Karpas-422 (cell line): ENCODE data around the gene LIMS1. TPM values are rescaled to one million over a fixed set of nuclear protein-coding genes. Genes with fewer than 3 reads are reported as not detected.
"Not testable (repeated sequence)": the region's sequence is repeated elsewhere in the genome, so short reads cannot be mapped to it uniquely, and the experiment has no call there.

Experiments
- DNase-seq: peaks from one replicate; pipeline ENCODE4 v3.0.0-alpha.2; 2015
- H2AFZ ChIP-seq: fragments of 200-600 bp; sonication (generic); 2 replicates; pipeline ENCODE4 v1.6.1; 2014; ENCODE audit warnings: antibody characterized with exemption, low read length, mixed read lengths
- H3K27ac ChIP-seq: fragments of 200-600 bp; sonication (generic); 2 replicates; pipeline ENCODE4 v1.5.1; 2014; ENCODE audit warnings: mild to moderate bottlenecking, low read length, moderate library complexity
- H3K27me3 ChIP-seq: fragments of 200-600 bp; sonication (generic); 2 replicates; pipeline ENCODE4 v1.6.1; 2014; ENCODE audit warnings: low read length, mixed read lengths
- H3K36me3 ChIP-seq: fragments of 200-600 bp; sonication (generic); 2 replicates; pipeline ENCODE4 v1.6.1; 2014; ENCODE audit warnings: low read length, mixed read lengths; ENCODE audit not compliant: insufficient read depth
- H3K4me1 ChIP-seq: fragments of 200-600 bp; sonication (generic); 2 replicates; pipeline ENCODE4 v1.6.1; 2014; ENCODE audit warnings: mild to moderate bottlenecking, low read length, mixed read lengths
- H3K4me2 ChIP-seq: fragments of 200-600 bp; sonication (generic); 2 replicates; pipeline ENCODE4 v1.6.1; 2014; ENCODE audit warnings: low read length, low read depth, mild to moderate bottlenecking; ENCODE audit not compliant: poor library complexity, severe bottlenecking
- H3K4me3 ChIP-seq: fragments of 200-600 bp; sonication (generic); 2 replicates; pipeline ENCODE4 v1.5.1; 2014; ENCODE audit warnings: mild to moderate bottlenecking, antibody characterized with exemption, low read length, mixed read lengths
- H3K79me2 ChIP-seq: fragments of 200-600 bp; sonication (generic); 2 replicates; pipeline ENCODE4 v1.6.1; 2014; ENCODE audit warnings: mild to moderate bottlenecking, low read length, mixed read lengths
- H3K9ac ChIP-seq: fragments of 200-600 bp; sonication (generic); 2 replicates; pipeline ENCODE4 v1.6.0; 2014; ENCODE audit warnings: low read length
- H3K9me2 ChIP-seq: fragments of 200-600 bp; sonication (generic), shearing (Covaris generic); replicated peaks from 2 replicates; pipeline ENCODE4 v1.6.0; 2014; ENCODE audit warnings: mild to moderate bottlenecking, low read length, moderate library complexity; ENCODE audit not compliant: insufficient read depth
- H3K9me3 ChIP-seq: fragments of 300-700, 200-600 bp; sonication (generic); 2 replicates; pipeline ENCODE4 v1.6.1; 2014; ENCODE audit warnings: low read length, mixed read lengths
- H4K20me1 ChIP-seq: fragments of 200-600 bp; sonication (generic); 2 replicates; pipeline ENCODE4 v1.6.1; 2014; ENCODE audit warnings: mild to moderate bottlenecking, antibody characterized with exemption, low read length, low read depth; ENCODE audit not compliant: insufficient read depth
- total RNA-seq: library from RNA; depleted of rRNA; stranded (reverse); fragments of >200 nt; shearing (Covaris generic); gene quantifications from 2 replicates; pipeline ENCODE4 v1.2.3, GENCODE V29; 2014; ENCODE audit warnings: low replicate concordance

LIMS1 gene
- total RNA-seq, 1 experiment from 2014 or later = 9.7 TPM

- no peaks in the 10 kb centered on the region for H3K27me3 ChIP-seq
- no peaks in the 10 kb centered on the region for H3K9me3 ChIP-seq
- no peak overlapping the region for H2AFZ ChIP-seq
- H3K9ac ChIP-seq = no peak overlapping the region
- H4K20me1 ChIP-seq = peaks cover 40% of the 10 kb centered on the region
- no peak overlapping the region for H3K4me2 ChIP-seq
- H3K79me2 ChIP-seq = no peaks in the 10 kb centered on the region
- H3K4me1 ChIP-seq = no peaks in the 10 kb centered on the region
- no peak for DNase-seq
- no peaks in the 10 kb centered on the region for H3K9me2 ChIP-seq
- H3K4me3 ChIP-seq = no peak overlapping the region
- H3K36me3 ChIP-seq = no peaks in the 10 kb centered on the region
- H3K27ac ChIP-seq = no peak overlapping the region
Measured at GRCh38 chr2:108555572-108555971, 21.3 kb downstream of the LIMS1 start.

- not testable (repeated sequence) for H3K27me3 ChIP-seq, H3K9me3 ChIP-seq, H3K4me3 ChIP-seq, H2AFZ ChIP-seq, H3K9ac ChIP-seq, H3K9me2 ChIP-seq, H3K4me2 ChIP-seq, H3K79me2 ChIP-seq, H3K4me1 ChIP-seq, H3K27ac ChIP-seq, H3K36me3 ChIP-seq
- peak; percentile 7 for DNase-seq
- H4K20me1 ChIP-seq = peaks cover 48% of the 10 kb centered on the region
Measured at GRCh38 chr2:108556581-108556980, 22.3 kb downstream of the LIMS1 start.

GRCh38 chr2:108560241-108560811 is 26.1 kb downstream of the LIMS1 start:
- H2AFZ ChIP-seq = no peak overlapping the region
- DNase-seq = no peak
- no peaks in the 10 kb centered on the region for H3K27me3 ChIP-seq
- H3K4me1 ChIP-seq = no peaks in the 10 kb centered on the region
- no peaks in the 10 kb centered on the region for H3K9me2 ChIP-seq
- H3K4me2 ChIP-seq = no peak overlapping the region
- H3K9me3 ChIP-seq = no peaks in the 10 kb centered on the region
- no peak overlapping the region for H3K27ac ChIP-seq
- H3K9ac ChIP-seq = no peak overlapping the region
- no peaks in the 10 kb centered on the region for H3K79me2 ChIP-seq
- H3K4me3 ChIP-seq = no peak overlapping the region
- H4K20me1 ChIP-seq = peaks cover 39% of the 10 kb centered on the region
- no peaks in the 10 kb centered on the region for H3K36me3 ChIP-seq

GRCh38 chr2:108560895-108561530 is 26.7 kb downstream of the LIMS1 start:
- DNase-seq = no peak
- Histone ChIP-seq H3K4me2 (no peak overlapping the region), H3K9me2 (no peaks in the 10 kb centered on the region), H2AFZ (no peak overlapping the region), H3K9me3 (no peaks in the 10 kb centered on the region), H3K27ac (no peak overlapping the region), H3K4me1 (no peaks in the 10 kb centered on the region), H4K20me1 (peaks cover 42% of the 10 kb centered on the region), H3K27me3 (no peaks in the 10 kb centered on the region), H3K9ac (no peak overlapping the region), H3K79me2 (no peaks in the 10 kb centered on the region), H3K36me3 (no peaks in the 10 kb centered on the region), H3K4me3 (no peak overlapping the region)

DNA sequence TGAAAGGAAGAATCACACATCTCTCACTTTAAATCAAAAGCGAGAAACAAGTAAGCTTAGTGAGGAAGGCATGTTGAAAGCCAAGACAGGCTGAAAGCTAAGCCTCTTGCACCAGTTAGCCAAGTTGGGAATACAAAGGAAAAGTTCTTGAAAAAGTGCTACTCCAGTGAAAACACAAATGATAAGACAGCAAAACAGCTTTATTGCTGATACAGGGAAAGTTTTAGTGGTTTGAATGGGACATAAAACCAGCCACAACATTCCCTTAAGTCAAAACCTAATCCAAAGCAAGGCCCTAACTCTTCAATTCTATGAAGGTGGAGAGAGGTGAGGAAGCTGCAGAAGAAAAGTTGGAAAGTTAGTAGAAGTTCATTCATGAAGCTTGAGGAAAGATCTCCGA is 28.0 kb downstream of the LIMS1 start:
- Histone ChIP-seq H3K9me3 (no peaks in the 10 kb centered on the region), H3K4me2 (no peak overlapping the region), H2AFZ (no peak overlapping the region), H3K27ac (no peak overlapping the region), H4K20me1 (peaks cover 48% of the 10 kb centered on the region), H3K9ac (no peak overlapping the region), H3K27me3 (no peaks in the 10 kb centered on the region), H3K4me1 (no peaks in the 10 kb centered on the region), H3K9me2 (no peaks in the 10 kb centered on the region), H3K36me3 (no peaks in the 10 kb centered on the region), H3K79me2 (no peaks in the 10 kb centered on the region), H3K4me3 (no peak overlapping the region)
- no peak for DNase-seq

DNA sequence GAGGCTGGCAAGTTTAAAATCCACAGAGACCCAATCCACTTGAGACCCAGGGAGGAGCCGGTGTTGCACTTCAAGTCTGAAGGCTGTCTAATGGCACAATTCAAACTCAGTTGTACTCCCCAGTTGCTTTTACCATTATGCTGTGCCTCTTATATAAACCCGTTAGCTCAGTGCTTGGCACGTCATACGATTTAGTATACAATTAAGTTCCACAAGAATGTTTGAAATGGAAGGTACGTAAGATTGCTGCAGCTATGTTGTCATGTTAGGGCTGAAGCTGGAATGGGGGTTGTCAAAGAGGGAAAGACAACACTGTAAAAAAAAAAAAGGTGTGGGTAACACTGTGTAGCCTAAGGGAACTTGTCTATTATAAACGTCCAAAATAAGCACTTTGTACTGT is 30.2 kb downstream of the LIMS1 start:
- Histone ChIP-seq H3K36me3 (no peaks in the 10 kb centered on the region), H3K79me2 (no peaks in the 10 kb centered on the region), H3K4me2 (no peak overlapping the region), H3K4me3 (no peak overlapping the region), H3K9me2 (no peaks in the 10 kb centered on the region), H3K9ac (no peak overlapping the region), H2AFZ (no peak overlapping the region), H4K20me1 (peaks cover 47% of the 10 kb centered on the region), H3K9me3 (no peaks in the 10 kb centered on the region), H3K27me3 (no peaks in the 10 kb centered on the region), H3K27ac (no peak overlapping the region), H3K4me1 (no peaks in the 10 kb centered on the region)
- DNase-seq = no peak

DNA sequence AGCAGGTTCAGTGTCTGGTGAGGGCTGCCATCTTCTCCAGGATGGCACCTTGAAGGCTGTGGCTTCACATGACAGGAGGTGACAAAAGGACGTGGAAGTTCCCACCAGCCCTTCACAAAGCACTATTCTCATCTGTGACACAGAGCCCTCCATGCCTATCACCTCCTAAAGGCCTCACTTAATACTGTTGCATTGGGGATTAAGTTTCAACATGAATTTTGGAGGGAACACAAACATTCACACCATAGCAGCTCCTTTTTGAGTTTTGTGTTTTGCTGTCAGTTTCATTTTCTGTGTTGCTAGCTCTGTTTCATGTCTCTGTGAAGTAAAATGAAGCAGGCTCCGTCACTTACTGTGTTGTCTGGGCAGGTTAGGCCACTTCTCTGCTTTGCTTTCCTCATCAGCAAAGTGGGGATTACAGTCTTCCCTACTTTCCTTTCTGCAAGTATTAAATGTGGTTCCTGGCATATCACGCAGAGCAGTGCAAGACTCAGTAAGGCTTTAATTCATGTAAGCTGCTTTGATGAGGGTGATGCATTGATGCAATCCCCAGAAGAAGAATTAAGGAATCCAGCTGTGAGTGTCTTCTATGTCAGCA is 31.6 kb downstream of the LIMS1 start:
- H3K4me2 ChIP-seq = no peak overlapping the region
- no peaks in the 10 kb centered on the region for H3K9me3 ChIP-seq
- H3K36me3 ChIP-seq = no peaks in the 10 kb centered on the region
- no peaks in the 10 kb centered on the region for H3K27me3 ChIP-seq
- H3K79me2 ChIP-seq = no peaks in the 10 kb centered on the region
- H2AFZ ChIP-seq = no peak overlapping the region
- H3K27ac ChIP-seq = no peak overlapping the region
- H4K20me1 ChIP-seq = peaks cover 38% of the 10 kb centered on the region; the same call in 1 of the 2 replicates
- no peaks in the 10 kb centered on the region for H3K9me2 ChIP-seq
- H3K4me3 ChIP-seq = no peak overlapping the region
- DNase-seq = no peak
- no peak overlapping the region for H3K9ac ChIP-seq
- no peaks in the 10 kb centered on the region for H3K4me1 ChIP-seq

GRCh38 chr2:108570416-108570815 is 36.1 kb downstream of the LIMS1 start:
- no peak overlapping the region for H3K9ac ChIP-seq
- H3K4me2 ChIP-seq = no peak overlapping the region

More at GRCh38 chr2:108570416-108570815, 36.1 kb downstream of the LIMS1 start:
- Histone ChIP-seq H3K27ac (no peak overlapping the region), H3K79me2 (no peaks in the 10 kb centered on the region), H3K9me3 (no peaks in the 10 kb centered on the region), H3K27me3 (no peaks in the 10 kb centered on the region), H3K4me3 (no peak overlapping the region), H3K9me2 (no peaks in the 10 kb centered on the region), H2AFZ (no peak overlapping the region), H3K4me1 (peaks cover 12% of the 10 kb centered on the region), H4K20me1 (peaks cover 38% of the 10 kb centered on the region), H3K36me3 (no peaks in the 10 kb centered on the region)
- no peak for DNase-seq
